OCI-LY3 (cell line): Measurements from ENCODE around the gene GUCY1A1.

Experiments used
- EZH2phosphoT487 ChIP-seq: fragments of 200-600 bp; shearing (Covaris generic); IDR thresholded peaks from 2 replicates; pipeline ENCODE4 v1.6.1; 2018; ENCODE audit warnings: antibody characterized with exemption, mixed run types, low read depth
- TF ChIP-seq, protein P1 (sequence below): fragments of 200-600, 300-600 bp; sonication (generic); IDR thresholded peaks from 2 replicates; pipeline ENCODE4 v1.5.1; 2014; ENCODE audit warnings: antibody characterized with exemption, low read length, low read depth

DNA sequence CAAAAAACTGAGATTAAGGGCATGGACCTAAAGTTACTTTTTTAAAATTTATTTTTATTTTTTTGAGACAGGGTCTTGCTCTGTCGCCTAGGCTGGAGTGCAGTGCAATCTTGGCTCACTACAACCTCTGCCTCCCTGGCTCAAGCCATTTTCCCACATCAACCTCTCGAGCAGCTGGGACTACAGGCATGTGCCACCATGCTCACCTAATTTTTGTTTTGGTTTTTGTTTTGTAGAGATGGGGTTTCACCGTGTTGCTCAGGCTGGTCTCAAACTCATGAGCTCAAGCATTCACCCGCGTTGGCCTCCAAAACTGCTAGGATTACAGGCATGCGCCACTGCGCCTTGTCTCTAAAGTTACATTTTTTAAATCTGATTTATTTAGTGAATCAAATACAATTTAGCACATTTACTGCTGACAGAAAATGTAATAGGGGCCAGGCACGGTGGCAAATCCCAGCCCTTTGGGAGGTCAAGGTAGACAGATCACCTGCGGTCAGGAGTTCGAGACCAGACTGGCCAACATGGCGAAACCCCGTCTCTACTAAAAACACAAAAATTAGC, 38.3 kb downstream of the GUCY1A1 start:
- TF ChIP-seq, protein P1, sequence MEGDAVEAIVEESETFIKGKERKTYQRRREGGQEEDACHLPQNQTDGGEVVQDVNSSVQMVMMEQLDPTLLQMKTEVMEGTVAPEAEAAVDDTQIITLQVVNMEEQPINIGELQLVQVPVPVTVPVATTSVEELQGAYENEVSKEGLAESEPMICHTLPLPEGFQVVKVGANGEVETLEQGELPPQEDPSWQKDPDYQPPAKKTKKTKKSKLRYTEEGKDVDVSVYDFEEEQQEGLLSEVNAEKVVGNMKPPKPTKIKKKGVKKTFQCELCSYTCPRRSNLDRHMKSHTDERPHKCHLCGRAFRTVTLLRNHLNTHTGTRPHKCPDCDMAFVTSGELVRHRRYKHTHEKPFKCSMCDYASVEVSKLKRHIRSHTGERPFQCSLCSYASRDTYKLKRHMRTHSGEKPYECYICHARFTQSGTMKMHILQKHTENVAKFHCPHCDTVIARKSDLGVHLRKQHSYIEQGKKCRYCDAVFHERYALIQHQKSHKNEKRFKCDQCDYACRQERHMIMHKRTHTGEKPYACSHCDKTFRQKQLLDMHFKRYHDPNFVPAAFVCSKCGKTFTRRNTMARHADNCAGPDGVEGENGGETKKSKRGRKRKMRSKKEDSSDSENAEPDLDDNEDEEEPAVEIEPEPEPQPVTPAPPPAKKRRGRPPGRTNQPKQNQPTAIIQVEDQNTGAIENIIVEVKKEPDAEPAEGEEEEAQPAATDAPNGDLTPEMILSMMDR, result no peak
- no peak for TF ChIP-seq EZH2phosphoT487
